ENCODE results near the gene PCDH15.

Gene PCDH15

DNA sequence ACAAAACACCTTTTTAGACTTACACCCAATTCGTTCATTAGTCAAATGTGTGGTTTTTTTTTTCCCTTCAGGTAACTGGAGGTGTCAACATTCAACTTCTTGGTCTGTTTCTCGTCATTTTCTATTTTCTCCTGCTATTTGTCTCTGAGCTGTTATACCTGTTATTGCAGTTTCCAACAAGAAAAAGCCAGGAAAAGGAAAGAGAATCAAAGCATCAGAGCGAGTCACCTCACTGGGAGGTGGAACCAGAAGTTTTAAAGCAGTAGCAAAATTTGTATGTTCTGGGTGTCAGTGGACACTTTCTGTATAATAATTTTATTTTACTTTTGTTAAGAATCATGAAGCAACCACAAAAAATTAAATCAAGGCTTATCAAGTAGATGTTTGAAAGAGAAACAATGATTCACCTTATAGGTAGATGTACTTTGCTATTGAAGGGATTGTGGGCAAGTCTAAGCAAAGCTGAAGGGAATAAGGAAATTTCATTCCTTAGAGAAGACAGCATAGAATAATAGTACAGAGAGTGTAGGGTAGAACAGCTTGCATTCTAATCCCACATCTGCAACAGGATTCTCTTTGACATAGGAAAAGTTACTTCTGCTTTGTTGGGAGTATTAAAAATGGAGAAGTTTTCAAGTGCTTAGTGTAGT is 675.8 kb downstream of the PCDH15 start:
- Histone ChIP-seq H3K36me3 (ENCODE audit: low read length) (no peaks in the 10 kb centered on the region), H2AFZ (ENCODE audit: low read depth, low read length, severe bottlenecking) (no peak overlapping the region), H3K9me3 (ENCODE audit: insufficient read depth, low read length) (no peaks in the 10 kb centered on the region), H3K4me3 (ENCODE audit: insufficient read depth, low read length, poor library complexity, severe bottlenecking) (no peak overlapping the region), H3K27me3 (ENCODE audit: low read length) (no peaks in the 10 kb centered on the region), H3K27ac (ENCODE audit: low read depth, low read length) (no peak overlapping the region), H4K20me1 (ENCODE audit: low read depth, low read length) (no peaks in the 10 kb centered on the region), H3K9ac (ENCODE audit: low read length) (no peak overlapping the region), H3K79me2 (ENCODE audit: insufficient read depth, low read length) (no peaks in the 10 kb centered on the region), H3K4me2 (ENCODE audit: low read depth, low read length, poor library complexity, severe bottlenecking) (no peak overlapping the region), H3K9me2 (replicated peaks; ENCODE audit: insufficient read depth, low read length) (no peaks in the 10 kb centered on the region), H3F3A (ENCODE audit: insufficient read depth) (no peaks in the 10 kb centered on the region)
- TF ChIP-seq EZH2phosphoT487 (conservative IDR thresholded peaks at IDR 0.05; ENCODE audit: low read length), result no peak
- TF ChIP-seq, protein P1, sequence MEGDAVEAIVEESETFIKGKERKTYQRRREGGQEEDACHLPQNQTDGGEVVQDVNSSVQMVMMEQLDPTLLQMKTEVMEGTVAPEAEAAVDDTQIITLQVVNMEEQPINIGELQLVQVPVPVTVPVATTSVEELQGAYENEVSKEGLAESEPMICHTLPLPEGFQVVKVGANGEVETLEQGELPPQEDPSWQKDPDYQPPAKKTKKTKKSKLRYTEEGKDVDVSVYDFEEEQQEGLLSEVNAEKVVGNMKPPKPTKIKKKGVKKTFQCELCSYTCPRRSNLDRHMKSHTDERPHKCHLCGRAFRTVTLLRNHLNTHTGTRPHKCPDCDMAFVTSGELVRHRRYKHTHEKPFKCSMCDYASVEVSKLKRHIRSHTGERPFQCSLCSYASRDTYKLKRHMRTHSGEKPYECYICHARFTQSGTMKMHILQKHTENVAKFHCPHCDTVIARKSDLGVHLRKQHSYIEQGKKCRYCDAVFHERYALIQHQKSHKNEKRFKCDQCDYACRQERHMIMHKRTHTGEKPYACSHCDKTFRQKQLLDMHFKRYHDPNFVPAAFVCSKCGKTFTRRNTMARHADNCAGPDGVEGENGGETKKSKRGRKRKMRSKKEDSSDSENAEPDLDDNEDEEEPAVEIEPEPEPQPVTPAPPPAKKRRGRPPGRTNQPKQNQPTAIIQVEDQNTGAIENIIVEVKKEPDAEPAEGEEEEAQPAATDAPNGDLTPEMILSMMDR (IDR thresholded peaks at IDR 0.05; ENCODE audit: insufficient read depth, low read length, poor library complexity, severe bottlenecking), result no peak

- Histone ChIP-seq H3K9me2 (replicated peaks; ENCODE audit: insufficient read depth, low read length) (no peaks in the 10 kb centered on the region), H3K4me3 (ENCODE audit: insufficient read depth, low read length, poor library complexity, severe bottlenecking) (no peak overlapping the region), H3K79me2 (ENCODE audit: insufficient read depth, low read length) (no peaks in the 10 kb centered on the region), H3F3A (ENCODE audit: insufficient read depth) (no peaks in the 10 kb centered on the region), H3K36me3 (ENCODE audit: low read length) (no peaks in the 10 kb centered on the region), H3K4me2 (ENCODE audit: low read depth, low read length, poor library complexity, severe bottlenecking) (no peak overlapping the region), H2AFZ (ENCODE audit: low read depth, low read length, severe bottlenecking) (no peak overlapping the region), H3K9me3 (ENCODE audit: insufficient read depth, low read length) (no peaks in the 10 kb centered on the region), H3K27ac (ENCODE audit: low read depth, low read length) (no peak overlapping the region), H3K9ac (ENCODE audit: low read length) (no peak overlapping the region), H3K27me3 (ENCODE audit: low read length) (no peaks in the 10 kb centered on the region), H4K20me1 (ENCODE audit: low read depth, low read length) (no peaks in the 10 kb centered on the region)
- no peak for TF ChIP-seq EZH2phosphoT487 (conservative IDR thresholded peaks at IDR 0.05; ENCODE audit: low read length)
- TF ChIP-seq, protein P1 (IDR thresholded peaks at IDR 0.05; ENCODE audit: insufficient read depth, low read length, poor library complexity, severe bottlenecking), result no peak
These were observed 676.7 kb downstream of the PCDH15 start for GRCh38 chr10:54124209-54124885.

DNA sequence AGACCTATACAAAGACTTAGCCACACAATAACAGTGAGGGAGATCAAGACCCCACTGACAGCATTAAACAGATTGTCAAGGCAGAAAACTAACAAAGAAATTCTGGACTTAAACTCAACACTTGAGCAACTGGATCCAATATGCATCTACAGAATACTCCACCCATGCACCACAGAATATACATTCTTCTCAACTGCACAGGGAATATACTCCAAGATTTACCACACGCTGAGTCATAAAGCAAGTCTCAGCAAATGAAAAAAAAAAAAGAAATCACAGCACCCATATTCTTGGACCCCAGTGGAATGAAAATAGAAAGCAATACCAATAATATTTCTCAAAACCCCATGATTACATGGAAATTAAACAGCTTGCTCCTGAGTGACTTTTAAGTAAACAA is 680.2 kb downstream of the PCDH15 start:
- no peak overlapping the region for H3K4me2 ChIP-seq (ENCODE audit: low read depth, low read length, poor library complexity, severe bottlenecking)
- H3K9ac ChIP-seq (ENCODE audit: low read length), result no peak overlapping the region
- H4K20me1 ChIP-seq (ENCODE audit: low read depth, low read length), result no peaks in the 10 kb centered on the region
- no peaks in the 10 kb centered on the region for H3F3A ChIP-seq (ENCODE audit: insufficient read depth)
- H3K36me3 ChIP-seq (ENCODE audit: low read length), result no peaks in the 10 kb centered on the region
- no peak overlapping the region for H3K27ac ChIP-seq (ENCODE audit: low read depth, low read length)
- H3K79me2 ChIP-seq (ENCODE audit: insufficient read depth, low read length), result no peaks in the 10 kb centered on the region
- TF ChIP-seq EZH2phosphoT487 (conservative IDR thresholded peaks at IDR 0.05; ENCODE audit: low read length), result no peak
- TF ChIP-seq, protein P1 (IDR thresholded peaks at IDR 0.05; ENCODE audit: insufficient read depth, low read length, poor library complexity, severe bottlenecking), result no peak
- no peaks in the 10 kb centered on the region for H3K27me3 ChIP-seq (ENCODE audit: low read length)
- H3K4me3 ChIP-seq (ENCODE audit: insufficient read depth, low read length, poor library complexity, severe bottlenecking), result no peak overlapping the region
- no peaks in the 10 kb centered on the region for H3K9me2 ChIP-seq (replicated peaks; ENCODE audit: insufficient read depth, low read length)
- no peak overlapping the region for H2AFZ ChIP-seq (ENCODE audit: low read depth, low read length, severe bottlenecking)
- no peaks in the 10 kb centered on the region for H3K9me3 ChIP-seq (ENCODE audit: insufficient read depth, low read length)
